ENCODE results near the gene AZU1. TPM values are rescaled to one million over a fixed set of nuclear protein-coding genes. Genes with fewer than 3 reads are reported as not detected.

The AZU1 gene
- total RNA-seq, 4 donors from 2014 or later, result not detected

DNA sequence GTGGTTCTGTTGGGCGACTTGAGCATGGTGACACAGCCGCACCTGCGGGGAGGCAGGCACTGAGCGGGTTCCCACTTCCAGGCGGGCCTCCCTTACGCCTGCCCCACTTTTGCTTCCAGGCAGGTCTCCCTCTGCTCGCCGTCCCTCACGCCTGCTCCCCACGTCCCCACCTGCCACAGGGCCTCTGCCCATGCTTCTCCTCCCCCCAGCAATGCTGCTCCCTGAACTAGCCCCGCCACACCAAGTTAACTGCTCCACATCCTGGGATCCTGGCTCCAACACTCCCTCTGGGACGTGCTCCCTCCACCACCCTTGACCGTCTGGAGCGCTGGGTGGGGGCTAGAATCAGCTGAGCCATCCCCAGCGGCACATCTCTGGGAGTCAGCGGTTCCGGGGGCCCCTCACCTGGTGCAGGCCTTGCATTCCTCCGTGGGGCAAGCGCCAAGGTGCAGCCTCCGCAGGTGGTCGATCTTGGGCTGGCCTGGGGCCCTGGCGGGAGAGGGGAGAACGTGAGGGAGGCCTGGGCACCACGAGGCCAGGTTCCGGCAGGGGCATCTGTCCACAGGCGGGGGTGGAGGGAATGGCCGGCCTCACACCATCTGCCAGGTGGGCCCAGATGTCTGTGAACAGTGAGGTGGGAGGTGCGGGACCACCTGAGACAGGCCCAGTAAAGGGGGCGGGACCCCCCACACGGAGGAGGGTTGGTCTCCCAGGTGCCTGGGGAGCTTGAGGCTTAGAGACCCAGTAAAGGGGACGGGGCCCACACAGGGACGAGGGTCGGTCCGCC, 41.0 kb downstream of the AZU1 start:
- intact Hi-C loops (cut with DNase I), result no loop called here
- TF ChIP-seq, protein P1, sequence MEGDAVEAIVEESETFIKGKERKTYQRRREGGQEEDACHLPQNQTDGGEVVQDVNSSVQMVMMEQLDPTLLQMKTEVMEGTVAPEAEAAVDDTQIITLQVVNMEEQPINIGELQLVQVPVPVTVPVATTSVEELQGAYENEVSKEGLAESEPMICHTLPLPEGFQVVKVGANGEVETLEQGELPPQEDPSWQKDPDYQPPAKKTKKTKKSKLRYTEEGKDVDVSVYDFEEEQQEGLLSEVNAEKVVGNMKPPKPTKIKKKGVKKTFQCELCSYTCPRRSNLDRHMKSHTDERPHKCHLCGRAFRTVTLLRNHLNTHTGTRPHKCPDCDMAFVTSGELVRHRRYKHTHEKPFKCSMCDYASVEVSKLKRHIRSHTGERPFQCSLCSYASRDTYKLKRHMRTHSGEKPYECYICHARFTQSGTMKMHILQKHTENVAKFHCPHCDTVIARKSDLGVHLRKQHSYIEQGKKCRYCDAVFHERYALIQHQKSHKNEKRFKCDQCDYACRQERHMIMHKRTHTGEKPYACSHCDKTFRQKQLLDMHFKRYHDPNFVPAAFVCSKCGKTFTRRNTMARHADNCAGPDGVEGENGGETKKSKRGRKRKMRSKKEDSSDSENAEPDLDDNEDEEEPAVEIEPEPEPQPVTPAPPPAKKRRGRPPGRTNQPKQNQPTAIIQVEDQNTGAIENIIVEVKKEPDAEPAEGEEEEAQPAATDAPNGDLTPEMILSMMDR (IDR thresholded peaks at IDR 0.05), result no peak
- TF ChIP-seq POLR2A (IDR thresholded peaks at IDR 0.05), result no peak
- Histone ChIP-seq H3K9me3 (no peaks in the 10 kb centered on the region), H3K36me3 (peaks cover 10 to 16% of the 10 kb centered on the region in 2 donors), H3K27me3 (no peaks in the 10 kb centered on the region), H3K4me3 (replicated peaks in 1 of 3) (no peak overlapping the region), H3K27ac (peak overlapping the region in 1 of 3 donors; percentile 36), H3K4me1 (peaks cover 0 to 4% of the 10 kb centered on the region in 2 donors)
- no peak for DNase-seq
- 92 to 97% methylated on average over 31 to 33 of the region's 34 CpGs for WGBS, 2 donors

DNA sequence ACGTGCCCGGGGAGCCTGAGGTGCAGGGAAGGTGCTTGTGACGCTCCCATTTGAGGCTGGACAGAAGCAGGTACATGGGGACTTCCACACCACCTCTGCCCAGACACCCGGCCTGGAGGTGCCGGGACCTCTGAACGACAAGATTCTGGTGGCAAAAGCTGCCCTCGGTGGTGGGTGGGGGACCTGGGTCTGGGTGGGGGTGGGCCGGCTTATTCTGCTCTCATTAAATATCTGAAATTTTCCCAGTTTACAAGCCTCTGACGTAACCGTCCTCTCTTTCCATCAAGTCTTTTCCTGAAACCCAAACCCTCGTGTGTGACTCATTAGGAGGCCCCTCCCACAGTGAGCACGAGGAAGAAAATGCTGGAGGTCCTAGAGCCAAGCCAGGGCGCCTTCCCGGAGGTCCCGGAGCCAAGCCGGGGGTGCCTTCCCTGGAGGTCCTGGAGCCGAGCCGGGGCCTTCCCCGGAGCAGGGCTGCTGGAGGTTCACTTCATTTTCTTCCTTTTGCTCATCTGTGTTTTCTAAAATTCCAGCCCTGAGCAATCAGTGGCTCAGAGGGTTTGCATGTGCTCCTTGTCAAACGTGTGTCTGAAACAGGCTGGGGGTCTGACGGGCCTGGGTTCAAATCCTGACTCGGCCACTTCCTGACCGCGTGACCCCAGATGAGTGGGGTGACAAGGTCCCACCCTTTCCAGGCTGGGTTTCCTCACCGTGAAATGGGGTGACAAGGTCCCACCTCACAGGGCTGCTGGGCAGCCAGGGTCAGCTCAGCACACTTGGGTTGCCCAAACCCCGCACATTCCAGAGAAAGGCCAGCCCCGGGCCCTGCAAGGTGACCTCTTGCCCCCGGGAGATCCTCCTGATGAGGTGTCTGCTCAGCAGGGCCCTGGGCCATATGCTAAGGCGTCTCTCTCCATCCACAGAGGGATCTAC, 41.9 kb downstream of the AZU1 start:
- no peak for DNase-seq
- H3K4me1 ChIP-seq, result peaks cover 0 to 4% of the 10 kb centered on the region in 2 donors
- WGBS, 2 donors, result 78 to 86% methylated on average over 23 to 25 of the region's 29 CpGs
- H3K27ac ChIP-seq, result peak overlapping the region in 1 of 3 donors; percentile 36
- peaks cover 14 to 19% of the 10 kb centered on the region in 2 donors for H3K36me3 ChIP-seq
- H3K9me3 ChIP-seq, result no peaks in the 10 kb centered on the region
- H3K4me3 ChIP-seq (replicated peaks in 1 of 3), result no peak overlapping the region
- no peak for TF ChIP-seq POLR2A (IDR thresholded peaks at IDR 0.05)
- TF ChIP-seq, protein P1 (IDR thresholded peaks at IDR 0.05), result no peak
- intact Hi-C loops (cut with DNase I), result no loop called here
- no peaks in the 10 kb centered on the region for H3K27me3 ChIP-seq

- DNase-seq, result no peak
- Histone ChIP-seq H3K27me3 (no peaks in the 10 kb centered on the region), H3K27ac (peak overlapping the region in 1 of 3 donors; percentile 19), H3K4me3 (replicated peaks in 1 of 3) (no peak overlapping the region), H3K9me3 (no peaks in the 10 kb centered on the region), H3K4me1 (peaks cover 0 to 4% of the 10 kb centered on the region in 2 donors), H3K36me3 (peaks cover 15 to 27% of the 10 kb centered on the region in 2 donors)
- 92 to 93% methylated on average over 7 to 8 of the region's 8 CpGs for WGBS, 2 donors
- TF ChIP-seq, protein P1 (IDR thresholded peaks at IDR 0.05), result no peak
- TF ChIP-seq POLR2A (IDR thresholded peaks at IDR 0.05), result no peak
- intact Hi-C loops (cut with DNase I), result no loop called here
These were observed 42.7 kb downstream of the AZU1 start for GRCh38 chr19:870314-870713.

GRCh38 chr19:870963-871401, 43.3 kb downstream of the AZU1 start:
- intact Hi-C loops (cut with DNase I), result no loop called here
- Histone ChIP-seq H3K36me3 (peaks cover 18 to 29% of the 10 kb centered on the region in 2 donors), H3K27ac (no peak overlapping the region), H3K9me3 (no peaks in the 10 kb centered on the region), H3K4me3 (replicated peaks in 1 of 3) (no peak overlapping the region), H3K4me1 (peaks cover 0 to 4% of the 10 kb centered on the region in 2 donors), H3K27me3 (no peaks in the 10 kb centered on the region)
- WGBS, 2 donors, result 73% methylated on average over 20 to 24 of the region's 28 CpGs
- TF ChIP-seq POLR2A (IDR thresholded peaks at IDR 0.05), result no peak
- TF ChIP-seq, protein P1 (IDR thresholded peaks at IDR 0.05), result no peak
- peak; percentile 78 to 86 for DNase-seq

All from thyroid gland (tissue), 4 donors.